Measurements from ENCODE around the gene ANO9.

- TF ChIP-seq POLR2A (IDR thresholded peaks at IDR 0.05) (no peak), POLR2AphosphoS5 (IDR thresholded peaks at IDR 0.05) (peak in 1 of 3 donors; percentile 52), CTCF (IDR thresholded peaks at IDR 0.05 in 8 of 11, conservative IDR thresholded peaks at IDR 0.05 in 3 of 11) (no peak)
Measured at GRCh38 chr11:404551-405264, 37.1 kb downstream of the ANO9 start.

Data from spleen (tissue), 7 donors.